Left ventricle myocardium inferior (tissue), 1 donor: ENCODE results near the gene SRRD. TPM values are rescaled to one million over a fixed set of nuclear protein-coding genes. Genes with fewer than 3 reads are reported as not detected.
A peak's percentile ranks its signal among the peaks of the same experiment; 100 is the strongest.
"Not testable (repeated sequence)": the region's sequence is repeated elsewhere in the genome, so short reads cannot be mapped to it uniquely, and the experiment has no call there.

Source experiments
- DNase-seq: peaks from one replicate; pipeline ENCODE4 v3.0.0-alpha.2; 2020
- H3K27ac ChIP-seq: fragments of 200-600 bp; replicated peaks from 2 replicates; pipeline ENCODE4 v1.8.0; 2021
- H3K27me3 ChIP-seq: fragments of 200-600 bp; 2 replicates; pipeline ENCODE4 v1.8.0; 2021; ENCODE audit warnings: low read depth
- H3K36me3 ChIP-seq: fragments of 200-600 bp; 2 replicates; pipeline ENCODE4 v1.8.0; 2021
- H3K4me1 ChIP-seq: fragments of 200-600 bp; 2 replicates; pipeline ENCODE4 v1.8.0; 2021
- H3K4me3 ChIP-seq: fragments of 200-600 bp; 2 replicates; pipeline ENCODE4 v1.8.0; 2021; ENCODE audit warnings: mild to moderate bottlenecking, moderate library complexity
- H3K9me3 ChIP-seq: fragments of 200-600 bp; replicated peaks from 2 replicates; pipeline ENCODE4 v1.8.0; 2021
- intact Hi-C: fragments of 100-400 bp; cut with micrococcal nuclease; formaldehyde crosslinking; loops from one replicate; pipeline ENCODE4 v1.11.0; 2022
- long read RNA-seq: library from polyadenylated mRNA; unstranded; transcript quantifications from one replicate; pipeline ENCODE4 v2.0.0, GENCODE V29; 2021
- total RNA-seq: library from RNA; stranded (reverse); fragmentation: NEBNext Ultra II Directional; extraction: Animal tissue kit (Norgen Biotek cat#: 25700); gene quantifications from one replicate; pipeline ENCODE4 v1.2.1, GENCODE V29; 2021
- TF ChIP-seq, protein P1 (sequence below): fragments of 200-600 bp; IDR thresholded peaks from 2 replicates; pipeline ENCODE4 v1.8.0; 2021; ENCODE audit warnings: antibody characterized with exemption, mild to moderate bottlenecking, borderline replicate concordance
- donor health status: DM: no; HTN: yes; CAD: no; lungs with severe emphysema.

Gene SRRD, protein sequence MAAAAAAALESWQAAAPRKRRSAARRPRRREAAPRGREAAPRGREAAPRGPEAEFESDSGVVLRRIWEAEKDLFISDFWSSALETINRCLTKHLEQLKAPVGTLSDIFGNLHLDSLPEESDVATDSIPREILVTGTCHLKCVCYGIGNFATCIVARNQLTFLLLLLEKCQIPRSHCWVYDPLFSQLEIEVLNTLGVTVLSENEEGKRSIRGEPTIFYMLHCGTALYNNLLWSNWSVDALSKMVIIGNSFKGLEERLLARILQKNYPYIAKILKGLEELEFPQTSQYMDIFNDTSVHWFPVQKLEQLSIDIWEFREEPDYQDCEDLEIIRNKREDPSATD
- total RNA-seq = 23.5 TPM
- long read RNA-seq, full-length matches to known transcripts = 43 of 53 reads
- long read RNA-seq, partial matches to known transcripts = 1 of 53 reads
- long read RNA-seq, other reads (novel, unspliced or antisense) = 9 of 53 reads

GRCh38 chr22:26483439-26484359 is at the start of gene SRRD, which contains the start of gene HPS4:
Gene SRRD, plus strand, starts transcription at chr22:26483877. Its CDS starts 14 bp downstream, at chr22:26483891.
Gene HPS4, minus strand, starts transcription at chr22:26483783. Its CDS starts 2,021 bp downstream, at chr22:26481762.
- Histone ChIP-seq H3K4me3 (peak within 1 kb of the TSS; percentile 83), H3K9me3 (no peaks in the 10 kb centered on the region), H3K27me3 (no peaks in the 10 kb centered on the region), H3K36me3 (peaks cover 15% of the 10 kb centered on the region), H3K27ac (peak within 1 kb of the TSS; percentile 90), H3K4me1 (peaks cover 72% of the 10 kb centered on the region)
- TF ChIP-seq, protein P1, sequence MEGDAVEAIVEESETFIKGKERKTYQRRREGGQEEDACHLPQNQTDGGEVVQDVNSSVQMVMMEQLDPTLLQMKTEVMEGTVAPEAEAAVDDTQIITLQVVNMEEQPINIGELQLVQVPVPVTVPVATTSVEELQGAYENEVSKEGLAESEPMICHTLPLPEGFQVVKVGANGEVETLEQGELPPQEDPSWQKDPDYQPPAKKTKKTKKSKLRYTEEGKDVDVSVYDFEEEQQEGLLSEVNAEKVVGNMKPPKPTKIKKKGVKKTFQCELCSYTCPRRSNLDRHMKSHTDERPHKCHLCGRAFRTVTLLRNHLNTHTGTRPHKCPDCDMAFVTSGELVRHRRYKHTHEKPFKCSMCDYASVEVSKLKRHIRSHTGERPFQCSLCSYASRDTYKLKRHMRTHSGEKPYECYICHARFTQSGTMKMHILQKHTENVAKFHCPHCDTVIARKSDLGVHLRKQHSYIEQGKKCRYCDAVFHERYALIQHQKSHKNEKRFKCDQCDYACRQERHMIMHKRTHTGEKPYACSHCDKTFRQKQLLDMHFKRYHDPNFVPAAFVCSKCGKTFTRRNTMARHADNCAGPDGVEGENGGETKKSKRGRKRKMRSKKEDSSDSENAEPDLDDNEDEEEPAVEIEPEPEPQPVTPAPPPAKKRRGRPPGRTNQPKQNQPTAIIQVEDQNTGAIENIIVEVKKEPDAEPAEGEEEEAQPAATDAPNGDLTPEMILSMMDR = no peak
- peak; percentile 90 for DNase-seq
- intact Hi-C loops = no loop called here

DNA sequence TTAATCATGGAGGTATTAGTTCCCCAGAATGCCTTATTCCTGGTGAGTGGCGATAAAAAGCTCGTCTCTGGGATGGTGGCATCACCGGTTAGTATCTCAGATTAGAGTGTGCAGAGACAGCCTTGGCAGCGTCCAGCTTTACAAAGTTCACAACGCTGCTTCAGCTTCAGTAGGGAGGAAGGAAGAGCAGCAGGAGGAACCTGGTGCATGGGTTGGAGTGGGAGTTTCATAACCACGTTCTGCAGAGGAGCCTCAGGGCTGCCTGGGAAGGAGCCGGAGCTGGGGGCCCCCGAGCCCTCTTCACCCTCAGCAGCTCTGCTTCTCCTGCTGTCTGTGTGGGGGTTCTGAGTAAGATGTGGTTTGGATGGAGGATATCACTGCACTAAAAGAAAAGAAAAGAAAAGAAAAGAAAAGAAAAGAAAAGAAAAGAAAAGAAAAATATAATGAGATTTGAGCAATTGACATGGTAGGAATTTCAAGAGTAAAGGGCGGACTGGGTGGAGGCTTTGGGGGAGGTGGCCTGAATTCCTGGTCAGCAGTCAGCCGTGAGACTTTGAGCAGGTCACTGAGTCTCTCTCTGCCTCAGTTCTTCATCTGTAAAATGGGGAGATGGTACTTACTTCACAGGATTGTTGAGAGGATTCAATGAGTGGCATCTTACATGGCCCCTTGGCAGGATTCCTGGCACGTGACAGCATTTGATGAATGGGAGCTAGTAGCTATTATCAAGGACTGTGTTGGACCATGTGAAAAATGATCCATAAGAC is 48.2 kb upstream of the SRRD start:
- Histone ChIP-seq H3K4me3 (no peak overlapping the region), H3K27me3 (peaks cover 50% of the 10 kb centered on the region), H3K36me3 (no peaks in the 10 kb centered on the region), H3K27ac (no peak overlapping the region), H3K9me3 (no peaks in the 10 kb centered on the region), H3K4me1 (no peaks in the 10 kb centered on the region)
- TF ChIP-seq, protein P1 = no peak
- intact Hi-C loops = no loop called here
- no peak for DNase-seq

DNA sequence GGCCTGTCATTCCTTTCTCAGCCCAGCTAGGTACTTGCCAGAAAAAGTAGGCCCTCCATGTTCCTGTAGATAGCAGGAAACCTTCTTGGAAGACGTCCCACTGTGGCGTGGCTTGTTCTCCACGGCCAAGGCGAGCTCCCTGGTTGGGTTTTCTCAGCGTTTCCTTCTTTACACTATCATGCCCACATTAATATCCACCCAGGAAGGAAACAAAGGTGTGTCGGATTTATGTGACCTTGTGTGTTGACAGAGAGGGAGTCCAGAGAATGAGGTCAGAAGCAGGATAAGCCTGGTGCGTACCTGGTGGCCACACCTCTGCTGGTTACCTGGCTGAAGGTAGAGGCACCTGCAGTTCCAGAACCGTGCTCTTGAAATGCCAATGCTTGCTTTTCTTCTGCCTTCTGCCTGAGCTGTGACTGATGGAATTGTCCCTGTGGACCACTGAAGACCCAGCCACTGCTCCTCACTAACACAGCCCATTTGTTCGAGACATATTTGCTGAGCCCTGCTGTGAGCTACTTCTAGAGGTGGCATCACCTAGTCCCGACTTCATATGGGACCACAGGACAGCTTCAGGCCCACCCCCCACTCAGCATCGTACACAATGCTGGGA is 46.7 kb upstream of the SRRD start:
- DNase-seq = no peak
- Histone ChIP-seq H3K36me3 (no peaks in the 10 kb centered on the region), H3K4me1 (no peaks in the 10 kb centered on the region), H3K27ac (no peak overlapping the region), H3K4me3 (no peak overlapping the region), H3K9me3 (no peaks in the 10 kb centered on the region), H3K27me3 (peaks cover 39% of the 10 kb centered on the region)
- TF ChIP-seq, protein P1 = no peak
- intact Hi-C loops = no loop called here

DNA sequence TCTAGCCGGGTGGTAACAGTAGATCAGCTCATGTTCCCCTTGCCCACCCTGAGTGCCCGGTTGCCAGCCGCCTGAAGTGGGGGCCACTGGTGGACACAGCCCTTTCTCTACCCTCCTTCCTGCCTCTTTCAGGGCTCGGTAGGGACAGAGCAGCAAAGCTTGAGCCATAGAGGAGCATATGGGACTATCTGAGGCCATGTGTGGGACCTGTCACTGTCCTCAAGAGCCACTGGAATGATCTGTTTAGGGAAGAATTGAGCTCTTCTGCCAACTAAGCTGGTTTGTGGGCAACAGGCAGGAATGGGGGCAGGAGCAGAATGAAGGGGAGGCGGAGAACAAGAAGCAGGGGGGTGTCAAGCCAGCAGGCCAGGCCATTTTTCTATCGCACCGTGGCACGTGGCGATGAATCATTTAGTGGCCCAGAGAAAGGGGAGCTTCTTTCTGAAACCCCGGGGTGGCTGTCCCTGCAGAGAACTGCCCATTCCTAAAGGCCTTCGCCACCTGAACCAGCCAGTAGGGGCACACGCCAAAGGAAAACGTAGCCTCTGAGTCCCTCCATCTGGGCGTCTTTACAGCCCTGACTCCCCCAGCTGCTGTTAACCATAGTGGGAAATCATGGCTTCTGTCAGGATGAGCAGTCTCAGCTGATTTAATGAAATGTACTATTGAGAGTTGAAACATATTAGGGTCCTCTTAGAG is 45.8 kb upstream of the SRRD start:
- DNase-seq = no peak
- TF ChIP-seq, protein P1 = no peak

DNA sequence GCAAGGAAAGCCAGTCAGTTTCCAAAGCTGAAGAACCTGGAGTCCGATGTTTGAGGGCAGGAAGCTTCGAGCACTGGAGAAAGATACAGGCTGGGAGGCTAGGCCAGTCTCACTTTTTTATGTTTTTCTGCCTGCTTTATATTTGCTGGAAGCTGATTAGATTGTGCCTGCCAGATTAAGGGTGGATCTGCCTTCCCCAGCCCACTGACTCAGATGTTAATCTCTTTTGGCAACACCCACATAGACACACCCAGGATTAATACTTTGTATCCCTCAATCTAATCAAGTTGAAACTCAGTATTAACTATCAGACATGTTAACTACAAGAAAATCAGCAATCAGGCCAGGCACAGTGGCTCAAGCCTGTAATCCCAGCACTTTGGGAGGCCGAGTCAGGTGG is 44.9 kb upstream of the SRRD start:
- H3K27ac ChIP-seq, H3K4me1 ChIP-seq, DNase-seq, H3K9me3 ChIP-seq, H3K4me3 ChIP-seq, H3K36me3 ChIP-seq, intact Hi-C loops: not testable (repeated sequence)
- H3K27me3 ChIP-seq = peaks cover 22% of the 10 kb centered on the region

More for the DNA sequence above, 45.8 kb upstream of the SRRD start:
- H3K27ac ChIP-seq = no peak overlapping the region
- no peaks in the 10 kb centered on the region for H3K4me1 ChIP-seq
- no peak overlapping the region for H3K4me3 ChIP-seq
- no peaks in the 10 kb centered on the region for H3K36me3 ChIP-seq
- no peaks in the 10 kb centered on the region for H3K9me3 ChIP-seq
- intact Hi-C loops = no loop called here
- H3K27me3 ChIP-seq = peaks cover 31% of the 10 kb centered on the region
